Stimulated activated CD4-positive, alpha-beta T cell treated with anti-CD3 and anti-CD28 coated beads, Interleukin-2, amount 100 ng/mL, for 4 hours (primary cell): Measurements from ENCODE around the gene ARMH4.
A peak's percentile ranks its signal among the peaks of the same experiment; 100 is the strongest.

Experiments
- DNase-seq: peaks from one replicate; pipeline ENCODE4 v3.0.0-alpha.2; 2020; ENCODE audit warnings: low read depth

The ARMH4 gene

DNA sequence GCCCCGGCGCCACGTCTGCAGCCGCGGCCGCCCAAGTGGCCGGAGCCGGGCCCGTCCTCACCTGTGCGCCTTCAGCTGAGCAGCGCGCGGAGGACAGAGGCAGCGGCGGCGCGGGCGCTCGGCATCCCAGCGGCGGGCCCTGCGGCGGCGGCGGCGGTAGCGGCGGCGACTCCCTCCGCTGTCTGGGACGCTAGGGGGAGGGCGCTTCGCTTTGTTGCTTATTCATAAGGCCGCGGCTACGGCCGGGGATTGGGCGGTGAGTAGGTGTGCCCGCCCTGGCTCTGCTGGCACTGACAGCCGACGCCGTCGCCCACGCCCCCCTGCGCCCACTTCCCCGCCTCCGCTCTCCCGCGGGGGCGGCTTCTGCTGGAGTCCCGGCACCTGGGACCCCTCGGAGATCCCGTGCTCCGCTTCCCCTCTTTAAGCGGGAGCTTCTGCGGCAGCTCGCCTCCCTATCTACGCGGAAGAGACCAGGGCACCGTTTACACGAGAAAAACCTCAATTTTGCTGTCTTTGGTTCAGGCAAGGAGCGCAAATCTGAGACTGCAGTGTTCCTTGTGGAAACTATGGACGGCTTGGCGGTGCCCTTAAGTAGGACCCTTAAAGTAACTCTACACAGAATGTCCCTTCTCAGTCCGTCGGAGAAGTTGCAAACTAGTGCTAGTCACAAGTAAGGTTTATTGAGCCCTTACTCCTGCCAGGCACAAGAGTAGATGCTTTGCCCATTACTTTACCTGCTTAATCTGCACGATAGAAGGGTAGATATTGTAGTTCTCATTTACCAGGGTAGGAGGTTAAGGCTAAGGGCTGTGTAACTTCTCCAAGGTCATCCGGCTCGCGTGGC, at the start of gene ARMH4:
TSS of gene ARMH4 (minus strand) at position 200 of the 844 bp plus-strand sequence. CDS start 12,855 bp downstream, outside the sequence.
- DNase-seq, result peak; percentile 56

GRCh38 chr14:58200846-58201245, 48.8 kb upstream of the ARMH4 start:
- no peak for DNase-seq

DNA sequence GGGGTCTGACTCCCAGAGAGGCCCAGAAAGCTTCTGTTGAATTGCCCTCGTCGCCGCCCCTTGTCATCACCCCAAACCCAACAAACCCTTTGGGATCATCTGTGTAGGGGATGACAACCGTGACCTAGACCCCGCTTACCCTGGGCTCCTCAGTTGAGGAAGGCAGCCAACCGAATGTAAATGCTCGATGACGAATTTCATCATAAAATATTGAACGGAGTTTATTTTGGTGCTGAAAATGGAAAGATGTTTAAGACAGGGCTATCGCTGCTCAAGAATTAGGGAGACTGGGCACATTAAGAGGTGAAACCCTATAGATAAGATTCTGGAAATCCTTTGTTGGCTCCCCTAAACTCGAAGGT, 48.4 kb upstream of the ARMH4 start:
- no peak for DNase-seq

GRCh38 chr14:58199726-58200479, 47.9 kb upstream of the ARMH4 start, which contains the start of gene ACTR10:
Gene ACTR10 (plus strand): TSS chr14:58200149. CDS start chr14:58200218, 69 bp downstream.
- DNase-seq, result peak; percentile 81

- no peak for DNase-seq
Measured at GRCh38 chr14:58198086-58198485, 46.1 kb upstream of the ARMH4 start.

- DNase-seq, result no peak
Measured at GRCh38 chr14:58196198-58196597, 44.2 kb upstream of the ARMH4 start.

GRCh38 chr14:58193542-58193941, 41.5 kb upstream of the ARMH4 start:
- DNase-seq, result no peak

DNA sequence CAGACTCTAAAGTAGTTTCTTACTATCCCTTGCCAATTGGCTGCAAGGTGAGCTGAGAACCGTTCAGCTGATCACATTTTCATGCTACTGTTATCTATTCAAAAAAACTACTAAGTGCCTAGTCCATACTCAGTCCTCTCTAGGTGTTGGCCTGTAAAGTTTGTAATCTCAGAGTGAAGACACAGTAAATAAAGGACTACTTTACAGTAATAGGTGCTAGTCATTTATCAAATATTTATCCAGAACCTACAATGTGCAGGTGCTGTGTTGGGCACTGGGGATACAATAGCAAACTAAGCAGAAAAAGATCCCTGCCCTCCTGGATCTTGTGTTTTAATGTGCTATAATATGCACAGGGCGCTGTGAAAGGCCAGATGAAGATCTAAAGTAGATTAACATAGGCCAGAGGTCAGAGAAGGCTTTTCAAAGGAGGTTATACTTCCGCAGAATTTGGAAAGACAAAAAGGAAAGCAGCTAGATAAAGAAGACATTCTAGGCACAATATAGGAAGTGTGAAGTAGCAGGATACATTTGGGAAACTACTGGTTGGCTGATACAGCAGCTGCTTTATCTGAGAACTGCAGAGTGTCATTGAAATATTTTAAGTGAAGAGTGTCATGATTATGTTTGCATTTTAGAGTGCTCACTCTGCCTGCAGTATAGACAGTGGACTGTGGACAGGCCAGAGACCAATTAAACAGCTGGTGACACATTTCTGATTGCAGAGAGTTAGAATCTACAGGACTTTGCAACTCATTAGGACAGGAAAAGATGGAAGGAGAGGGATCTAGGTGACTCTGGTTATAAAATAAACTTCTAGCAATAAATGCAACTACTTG, 40.0 kb upstream of the ARMH4 start:
- DNase-seq, result no peak

DNA sequence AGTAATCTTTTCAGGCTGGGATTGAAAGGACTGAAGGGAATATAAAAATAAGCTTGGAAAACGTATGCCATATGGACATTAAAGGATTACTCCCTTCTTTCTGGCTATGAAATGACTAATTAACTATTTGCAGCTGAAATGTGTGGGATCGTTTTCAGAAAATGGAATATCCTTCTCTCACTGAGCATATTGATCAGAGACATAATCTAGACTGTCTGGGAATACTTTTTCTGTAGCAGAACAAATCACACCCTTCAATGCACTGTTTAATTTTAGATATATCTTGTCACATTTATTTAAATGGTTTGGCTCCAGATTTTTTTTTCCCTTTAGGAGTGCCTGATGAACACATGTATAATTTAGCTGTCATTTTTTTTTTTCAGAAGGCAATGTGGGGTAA, 37.2 kb upstream of the ARMH4 start:
- DNase-seq, result no peak

DNA sequence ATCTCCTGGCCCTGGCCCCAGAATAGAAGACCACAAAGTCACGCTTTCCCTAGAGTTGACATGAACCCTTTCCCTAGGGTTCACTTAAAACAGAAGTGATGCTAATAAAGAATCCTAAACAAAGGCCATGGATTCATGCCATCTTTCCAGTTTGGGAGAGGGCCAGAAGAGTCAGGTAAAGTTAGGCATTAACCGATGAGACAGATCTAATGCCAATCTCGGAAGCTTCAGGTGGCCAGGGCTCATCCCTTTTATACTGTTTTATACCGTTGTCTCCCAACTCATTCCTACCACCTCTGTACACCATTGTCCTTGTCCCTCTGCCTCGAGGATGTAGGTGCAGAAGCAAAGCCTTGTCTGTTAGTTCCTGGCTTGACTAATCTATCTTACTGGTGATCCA, 25.1 kb upstream of the ARMH4 start:
- DNase-seq, result no peak

- DNase-seq, result peak; percentile 41
Measured at GRCh38 chr14:58171090-58171489, 19.1 kb upstream of the ARMH4 start.

- no peak for DNase-seq
Measured at GRCh38 chr14:58167891-58168290, 15.9 kb upstream of the ARMH4 start.

- DNase-seq, result no peak
Measured at GRCh38 chr14:58167057-58167456, 15.0 kb upstream of the ARMH4 start.

GRCh38 chr14:58166005-58166983, 14.3 kb upstream of the ARMH4 start:
- DNase-seq, result peak; percentile 60

- DNase-seq, result no peak
Measured at GRCh38 chr14:58160561-58160960, 8.5 kb upstream of the ARMH4 start.

DNA sequence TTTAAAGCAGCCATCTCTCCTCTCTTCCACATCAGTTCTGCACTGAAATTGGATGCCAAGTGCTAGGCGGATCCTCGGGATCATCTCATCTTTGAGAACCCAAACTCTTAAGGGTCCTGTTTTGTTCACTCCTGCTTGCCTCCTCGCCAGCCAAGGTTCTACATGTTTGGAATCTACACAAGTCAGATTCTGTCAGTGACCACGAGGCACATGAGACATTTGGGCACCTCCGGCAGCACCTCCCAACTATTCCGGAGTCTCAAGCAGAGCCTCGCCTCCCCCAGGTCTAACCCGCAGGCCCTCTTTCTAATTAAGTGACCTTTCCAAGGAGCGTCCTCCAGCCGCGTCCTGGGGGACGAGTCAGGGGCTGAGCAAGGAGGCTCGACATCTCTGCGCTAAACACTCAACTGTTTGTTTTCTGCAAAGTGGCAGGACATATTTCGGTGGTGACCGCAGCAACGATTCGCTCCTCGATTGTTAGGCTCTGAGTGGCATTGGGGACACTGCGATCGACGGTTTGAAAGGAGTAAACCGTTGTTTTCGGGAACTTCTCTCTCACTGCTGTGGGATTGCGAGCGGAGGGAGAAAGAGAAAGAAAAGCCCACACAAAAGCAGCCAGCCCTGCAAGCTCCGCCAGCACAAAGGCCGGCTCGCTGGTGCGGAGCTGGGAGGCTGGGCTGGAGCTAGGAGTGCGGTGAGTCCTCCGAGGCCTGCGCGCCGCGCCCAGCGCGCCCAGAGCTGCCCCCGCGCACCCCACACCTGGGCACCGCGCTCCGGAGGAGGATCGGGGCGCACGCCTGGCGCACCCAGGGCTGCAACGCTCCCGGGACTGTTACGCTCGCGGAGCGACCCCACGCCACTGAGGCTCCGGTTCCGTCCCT, 640 bp downstream of the ARMH4 start:
- DNase-seq, result no peak

DNA sequence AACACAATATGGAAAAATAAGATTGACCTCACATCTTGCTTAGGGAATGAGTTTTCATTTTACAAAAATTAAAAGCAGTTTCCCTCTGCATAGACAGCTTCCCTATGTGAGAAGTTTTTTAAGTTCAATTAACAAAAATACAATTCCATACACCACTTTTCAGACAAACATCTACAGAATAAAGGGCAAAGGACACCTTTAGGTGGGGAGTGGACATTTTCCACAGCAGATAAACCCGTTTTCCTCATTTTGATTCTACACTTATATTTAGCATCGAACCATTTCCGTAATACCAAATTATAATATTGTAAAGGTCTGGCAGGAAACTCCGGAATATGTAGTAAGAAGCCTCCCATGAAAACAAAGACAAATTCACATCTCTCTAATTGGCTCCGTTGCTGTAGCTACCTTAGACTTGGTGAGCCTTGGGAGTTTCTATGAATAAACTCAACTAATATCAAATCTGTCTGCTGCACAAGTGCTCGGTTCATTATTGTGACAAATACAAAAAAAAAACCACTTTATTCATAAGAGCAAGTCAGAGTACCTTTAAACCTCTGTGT, 1.7 kb downstream of the ARMH4 start:
- DNase-seq, result no peak

- DNase-seq, result no peak
Measured at GRCh38 chr14:58149196-58149595, 2.8 kb downstream of the ARMH4 start.

DNA sequence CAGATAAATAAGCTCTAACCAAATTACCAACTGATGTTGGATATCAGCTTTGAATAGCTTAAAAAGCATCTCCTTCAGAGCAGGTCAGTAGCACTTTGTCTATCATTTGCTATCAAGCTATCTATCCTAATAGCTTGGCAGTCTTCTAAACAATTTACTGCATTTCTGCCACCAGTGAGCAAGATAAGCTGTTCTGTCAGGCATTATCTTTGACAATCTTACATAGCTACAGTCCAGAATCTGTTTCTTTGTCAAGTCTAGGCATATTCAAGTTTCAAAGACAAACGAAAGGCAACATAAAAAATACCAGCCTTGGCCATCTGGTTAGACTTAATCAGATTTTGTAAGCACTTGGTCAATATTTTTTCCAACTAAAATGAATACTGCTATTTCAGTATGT, 5.6 kb downstream of the ARMH4 start:
- DNase-seq, result no peak

- no peak for DNase-seq
Measured at GRCh38 chr14:58145936-58146335, 6.1 kb downstream of the ARMH4 start.
